Measurements from ENCODE around the gene SIPA1L3. TPM values are rescaled to one million over a fixed set of nuclear protein-coding genes. Genes with fewer than 3 reads are reported as not detected.

SIPA1L3 gene
- total and polyA plus RNA-seq, 2 of the 13 experiments (the other 11 are each of a cell fraction or from before 2014, with no cell fraction given) = 5.5 to 7.7 TPM

- peak; percentile 17; the same call in 1 of the 2 replicates for TF ChIP-seq USF2 (IDR thresholded peaks at IDR 0.05; ENCODE audit: low read depth, low read length)
- peak; percentile 65; the same call in 1 of the 2 replicates for TF ChIP-seq USF2 (CRISPR knock-in tag; IDR thresholded peaks at IDR 0.05; ENCODE audit: borderline replicate concordance)
- TF ChIP-seq NCOA2 (CRISPR knock-in tag; IDR thresholded peaks at IDR 0.05) = peak; percentile 60; the same call in 1 of the 2 replicates
- peak; percentile 52; the same call in 1 of the 2 replicates for TF ChIP-seq ZNF775 (CRISPR knock-in tag; IDR thresholded peaks at IDR 0.05; ENCODE audit: borderline replicate concordance)
- TF ChIP-seq HMG20A (CRISPR knock-in tag; IDR thresholded peaks at IDR 0.05; ENCODE audit: borderline replicate concordance) = peak; percentile 41; the same call in 1 of the 2 replicates
- 0 out of 2 replicates have a peak, but pooled peaks have one; percentile 32 for TF ChIP-seq ZNF580 (CRISPR knock-in tag; IDR thresholded peaks at IDR 0.05; ENCODE audit: borderline replicate concordance, low read depth)
- TF ChIP-seq HOXA5 (CRISPR knock-in tag; IDR thresholded peaks at IDR 0.05) = 0 out of 2 replicates have a peak, but pooled peaks have one; percentile 29
- TF ChIP-seq U2AF2 (IDR thresholded peaks at IDR 0.05; ENCODE audit: low read depth, low read length) = no peak
- peak; percentile 91 for TF ChIP-seq MLXIP (CRISPR knock-in tag; IDR thresholded peaks at IDR 0.05; ENCODE audit: borderline replicate concordance)
- TF ChIP-seq ZNF431 (CRISPR knock-in tag; IDR thresholded peaks at IDR 0.05; ENCODE audit: borderline replicate concordance, low read depth) = no peak; the same call in 1 of the 2 replicates
- no peak for TF ChIP-seq SOX6 (IDR thresholded peaks at IDR 0.05)
- peak; percentile 66 for TF ChIP-seq SOX6 (CRISPR knock-in tag; IDR thresholded peaks at IDR 0.05)
- TF ChIP-seq FOXK1 (CRISPR knock-in tag; IDR thresholded peaks at IDR 0.05; ENCODE audit: borderline replicate concordance, low read depth) = peak; percentile 84; the same call in 1 of the 2 replicates
- no peak for TF ChIP-seq MAZ (IDR thresholded peaks at IDR 0.05; ENCODE audit: borderline replicate concordance, low read depth, low read length)
- 0 out of 2 replicates have a peak, but pooled peaks have one; percentile 33 for TF ChIP-seq MAZ (CRISPR knock-in tag; IDR thresholded peaks at IDR 0.05; ENCODE audit: low read depth)
- 0 out of 2 replicates have a peak, but pooled peaks have one; percentile 30 for TF ChIP-seq ZNF414 (CRISPR knock-in tag; IDR thresholded peaks at IDR 0.05)
- TF ChIP-seq ZNF7 (CRISPR knock-in tag; IDR thresholded peaks at IDR 0.05) = no peak
- no peak for TF ChIP-seq BCL3 (CRISPR knock-in tag; IDR thresholded peaks at IDR 0.05)
- TF ChIP-seq MED8 (CRISPR knock-in tag; IDR thresholded peaks at IDR 0.05; ENCODE audit: insufficient replicate concordance) = no peak
Observed at GRCh38 chr19:37874784-37875183, 32.2 kb upstream of the SIPA1L3 start (continued).
